Vagina (tissue), 2 donors: ENCODE results near the gene IFNA17.

Source experiments
- CTCF ChIP-seq, 3 experiments: fragments of 450-650 bp in 2 of 3; fragments of 200-600 bp in 1 of 3; sonication (generic) in 1 of 3; IDR thresholded peaks; one replicate each; pipeline ENCODE4 v1.5.1; 2017 to 2019; ENCODE audit warnings: antibody characterized with exemption in 3 of 3, mild to moderate bottlenecking in 2 of 3, moderate library complexity in 2 of 3
- POLR2A ChIP-seq, 2 donors: fragments of 450-650 bp; IDR thresholded peaks; one replicate each; pipeline ENCODE4 v1.6.1; 2017; ENCODE audit warnings: antibody characterized with exemption in 2 of 2, mild to moderate bottlenecking in 2 of 2, moderate library complexity in 2 of 2
- POLR2AphosphoS5 ChIP-seq, 2 donors: sonication (generic); formaldehyde crosslinking; IDR thresholded peaks; one replicate each; pipeline ENCODE4 v1.9.0; 2017; ENCODE audit warnings: antibody characterized with exemption in 2 of 2, mild to moderate bottlenecking in 2 of 2, low read depth in 1 of 2; ENCODE audit not compliant: insufficient read depth in 1 of 2

- TF ChIP-seq CTCF (IDR thresholded peaks at IDR 0.05) (no peak), POLR2A (IDR thresholded peaks at IDR 0.05) (no peak), POLR2AphosphoS5 (IDR thresholded peaks at IDR 0.05; ENCODE audit: insufficient read depth in 1 of 2, low read depth in 1 of 2) (no peak)
Observed at GRCh38 chr9:21228122-21228521, at the start of gene IFNA17.
